Lower lobe of right lung (tissue), 2 donors: ENCODE results near the gene IFT122. TPM values are rescaled to one million over a fixed set of nuclear protein-coding genes. Genes with fewer than 3 reads are reported as not detected.
"Not testable (repeated sequence)": the region's sequence is repeated elsewhere in the genome, so short reads cannot be mapped to it uniquely, and the experiment has no call there.

Experiments
- ATAC-seq, 2 donors: fragments of 200-7000 bp; cut with Tn5 transposase; one replicate each; pipeline ENCODE4 v1.9.1; 2020 to 2022; ENCODE audit warnings: mild to moderate bottlenecking in 2 of 2, moderate library complexity in 2 of 2
- DNase-seq: peaks from one replicate; pipeline ENCODE4 v3.0.0-alpha.2; 2020
- H3K27ac ChIP-seq: fragments of 200-600 bp; one replicate; pipeline ENCODE4 v1.8.0; 2022
- H3K27me3 ChIP-seq: fragments of 200-600 bp; one replicate; pipeline ENCODE4 v1.8.0; 2022; ENCODE audit warnings: low read depth
- H3K36me3 ChIP-seq: fragments of 200-600 bp; one replicate; pipeline ENCODE4 v1.8.0; 2022; ENCODE audit warnings: mild to moderate bottlenecking
- H3K4me1 ChIP-seq: fragments of 200-600 bp; one replicate; pipeline ENCODE4 v1.8.0; 2022
- H3K4me3 ChIP-seq: fragments of 200-600 bp; one replicate; pipeline ENCODE4 v1.8.0; 2022; ENCODE audit warnings: mild to moderate bottlenecking
- H3K9me3 ChIP-seq: fragments of 200-600 bp; one replicate; pipeline ENCODE4 v1.8.0; 2022
- CTCF ChIP-seq: fragments of 200-600 bp; IDR thresholded peaks from one replicate; pipeline ENCODE4 v1.8.0; 2022; ENCODE audit warnings: antibody characterized with exemption, mild to moderate bottlenecking
- intact Hi-C: fragments of 100-400 bp; cut with DNase I; formaldehyde crosslinking; loops from one replicate; pipeline ENCODE4 v1.11.0; 2022
- total RNA-seq: library from RNA; stranded (reverse); fragmentation: NEBNext Ultra II Directional; extraction: Animal tissue kit (Norgen Biotek cat#: 25700); gene quantifications from one replicate; pipeline ENCODE4 v1.2.1, GENCODE V29; 2021
- donor health status: DM: no; HTN: yes; CAD: no; lungs with severe emphysema.

The IFT122 gene
- total RNA-seq, 1 donor from 2014 or later: 29.9 TPM

- Histone ChIP-seq H3K4me3 (no peak overlapping the region), H3K9me3 (no peaks in the 10 kb centered on the region), H3K27me3 (no peaks in the 10 kb centered on the region), H3K27ac (no peak overlapping the region), H3K4me1 (peaks cover 3% of the 10 kb centered on the region), H3K36me3 (peaks cover 69% of the 10 kb centered on the region)
- no peak for TF ChIP-seq CTCF
- intact Hi-C loops: no loop called here
- DNase-seq (no peak), ATAC-seq (no peak)
Observed at GRCh38 chr3:129475863-129476262, 35.8 kb downstream of the IFT122 start.

- no peaks in the 10 kb centered on the region for H3K9me3 ChIP-seq
- H3K27ac ChIP-seq: no peak overlapping the region
- peaks cover 61% of the 10 kb centered on the region for H3K36me3 ChIP-seq
- ATAC-seq (no peak), DNase-seq (no peak)
- H3K4me3 ChIP-seq: no peak overlapping the region
- no peaks in the 10 kb centered on the region for H3K27me3 ChIP-seq
- H3K4me1 ChIP-seq: peaks cover 10% of the 10 kb centered on the region
- intact Hi-C loops: no loop called here
- TF ChIP-seq CTCF: no peak
Observed at GRCh38 chr3:129476586-129476985, 36.6 kb downstream of the IFT122 start.

GRCh38 chr3:129481225-129481765 is 41.3 kb downstream of the IFT122 start:
- not testable (repeated sequence) for H3K27me3 ChIP-seq

GRCh38 chr3:129481766-129482332 is 41.8 kb downstream of the IFT122 start:
- TF ChIP-seq CTCF: no peak
- Histone ChIP-seq H3K9me3 (no peaks in the 10 kb centered on the region), H3K4me3 (no peak overlapping the region), H3K4me1 (peaks cover 43% of the 10 kb centered on the region), H3K27me3 (no peaks in the 10 kb centered on the region), H3K27ac (peak overlapping the region; percentile 53), H3K36me3 (peaks cover 50% of the 10 kb centered on the region)
- ATAC-seq (peak; percentile 68 to 69), DNase-seq (peak; percentile 61)
- intact Hi-C loops: no loop called here

More at GRCh38 chr3:129481225-129481765, 41.3 kb downstream of the IFT122 start:
- DNase-seq, intact Hi-C loops, H3K9me3 ChIP-seq, ATAC-seq, H3K4me3 ChIP-seq: not testable (repeated sequence)
- Histone ChIP-seq H3K36me3 (peaks cover 56% of the 10 kb centered on the region), H3K4me1 (peaks cover 37% of the 10 kb centered on the region), H3K27ac (peak overlapping the region; percentile 53)

GRCh38 chr3:129482721-129483120 is 42.7 kb downstream of the IFT122 start:
- TF ChIP-seq CTCF: no peak
- DNase-seq: no peak
- intact Hi-C loops: no loop called here
- no peak overlapping the region for H3K4me3 ChIP-seq
- no peaks in the 10 kb centered on the region for H3K9me3 ChIP-seq
- H3K27me3 ChIP-seq: no peaks in the 10 kb centered on the region
- H3K4me1 ChIP-seq: peaks cover 48% of the 10 kb centered on the region
- peak overlapping the region; percentile 53 for H3K27ac ChIP-seq
- H3K36me3 ChIP-seq: peaks cover 42% of the 10 kb centered on the region
- ATAC-seq: no peak

GRCh38 chr3:129483870-129484269 is 43.8 kb downstream of the IFT122 start:
- intact Hi-C loops: no loop called here

GRCh38 chr3:129485146-129485545 is 45.1 kb downstream of the IFT122 start:
- intact Hi-C loops, ATAC-seq: not testable (repeated sequence)

More at GRCh38 chr3:129483870-129484269, 43.8 kb downstream of the IFT122 start:
- Histone ChIP-seq H3K9me3 (no peaks in the 10 kb centered on the region), H3K36me3 (peaks cover 30% of the 10 kb centered on the region), H3K27me3 (no peaks in the 10 kb centered on the region), H3K4me1 (peaks cover 48% of the 10 kb centered on the region), H3K4me3 (no peak overlapping the region), H3K27ac (no peak overlapping the region)
- TF ChIP-seq CTCF: no peak
- ATAC-seq (no peak), DNase-seq (no peak)

More at GRCh38 chr3:129485146-129485545, 45.1 kb downstream of the IFT122 start:
- not testable (repeated sequence) for H3K9me3 ChIP-seq, H3K4me3 ChIP-seq, H3K27me3 ChIP-seq, DNase-seq
- peaks cover 18% of the 10 kb centered on the region for H3K36me3 ChIP-seq
- peak overlapping the region; percentile 67 for H3K27ac ChIP-seq
- peaks cover 48% of the 10 kb centered on the region for H3K4me1 ChIP-seq
